Hepatocyte (in vitro differentiated cells): ENCODE results near the gene PADI4. TPM values are rescaled to one million over a fixed set of nuclear protein-coding genes. Genes with fewer than 3 reads are reported as not detected.
A peak's percentile ranks its signal among the peaks of the same experiment; 100 is the strongest.

Source experiments
- DNase-seq: peaks from one replicate; pipeline ENCODE4 v3.0.0-alpha.2; 2016; ENCODE audit warnings: low spot score
- H2AFZ ChIP-seq: fragments of 200-600 bp; sonication (generic); 2 replicates; pipeline ENCODE4 v1.6.0; 2016; ENCODE audit warnings: antibody characterized with exemption, mild to moderate bottlenecking
- H3K27ac ChIP-seq: fragments of 200-600 bp; sonication (generic); 2 replicates; pipeline ENCODE4 v1.5.1; 2016; ENCODE audit warnings: mild to moderate bottlenecking
- H3K27me3 ChIP-seq: fragments of 200-600 bp; sonication (generic); 2 replicates; pipeline ENCODE4 v1.6.1; 2016
- H3K36me3 ChIP-seq: fragments of 200-600 bp; sonication (generic); replicated peaks from 2 replicates; pipeline ENCODE4 v1.5.1; 2016; ENCODE audit warnings: low read depth; ENCODE audit not compliant: insufficient read depth
- H3K4me1 ChIP-seq: fragments of 200-600 bp; sonication (generic); 2 replicates; pipeline ENCODE4 v1.5.1; 2016; ENCODE audit warnings: mild to moderate bottlenecking, moderate library complexity; ENCODE audit not compliant: insufficient read depth
- H3K4me2 ChIP-seq: fragments of 200-600 bp; sonication (generic); 2 replicates; pipeline ENCODE4 v1.6.0; 2016
- H3K4me3 ChIP-seq: fragments of 200-600 bp; sonication (generic); 2 replicates; pipeline ENCODE4 v1.5.1; 2016; ENCODE audit warnings: mild to moderate bottlenecking
- H3K79me2 ChIP-seq: fragments of 200-600 bp; sonication (generic); 2 replicates; pipeline ENCODE4 v1.6.0; 2017; ENCODE audit warnings: mild to moderate bottlenecking
- H3K9me2 ChIP-seq: fragments of 200-600 bp; sonication (generic); replicated peaks from 2 replicates; pipeline ENCODE4 v1.6.0; 2017; ENCODE audit warnings: mild to moderate bottlenecking; ENCODE audit not compliant: insufficient read depth
- H3K9me3 ChIP-seq: fragments of 200-600 bp; sonication (generic); 2 replicates; pipeline ENCODE4 v1.5.1; 2016; ENCODE audit warnings: low read depth, mild to moderate bottlenecking
- H4K20me1 ChIP-seq: fragments of 200-600 bp; sonication (generic); 2 replicates; pipeline ENCODE4 v1.6.0; 2016; ENCODE audit warnings: mild to moderate bottlenecking; ENCODE audit not compliant: insufficient read depth, poor library complexity, severe bottlenecking
- EZH2 ChIP-seq: fragments of 200-600 bp; sonication (generic); IDR thresholded peaks from 2 replicates; pipeline ENCODE4 v1.6.1; 2016; ENCODE audit warnings: antibody characterized with exemption, mild to moderate bottlenecking, borderline replicate concordance
- EZH2phosphoT487 ChIP-seq: fragments of 200-600 bp; sonication (generic); IDR thresholded peaks from one replicate; pipeline ENCODE4 v1.6.1; 2018; ENCODE audit warnings: antibody characterized with exemption, mild to moderate bottlenecking, low read depth, moderate library complexity; ENCODE audit not compliant: unreplicated experiment, severe bottlenecking
- WGBS: methylation state at CpG from one replicate; pipeline ENCODE4 v1.1.6; 2016; ENCODE audit warnings: low lambda C conversion rate; ENCODE audit errors: missing lambda C conversion rate; 5-methylcytosine and 5-hydroxymethylcytosine counted together
- polyA plus RNA-seq: library from polyadenylated mRNA; unstranded; fragments of >200 nt; fragmentation: Nextera tagmentation; extraction: Ambion mirVana; gene quantifications from 2 replicates; pipeline ENCODE4 v1.2.1, GENCODE V29; 2016
- total RNA-seq: library from RNA; depleted of rRNA; stranded (reverse); fragments of >200 nt; gene quantifications from 2 replicates; pipeline ENCODE4 v1.2.3, GENCODE V29; 2014
- TF ChIP-seq, protein P1 (sequence below): fragments of 200-600 bp; sonication (generic); IDR thresholded peaks from 2 replicates; pipeline ENCODE4 v1.5.1; 2016; ENCODE audit warnings: antibody characterized with exemption, mild to moderate bottlenecking; ENCODE audit not compliant: poor library complexity

PADI4 gene
- total and polyA plus RNA-seq, 2 experiments from 2014 or later = not detected

DNA sequence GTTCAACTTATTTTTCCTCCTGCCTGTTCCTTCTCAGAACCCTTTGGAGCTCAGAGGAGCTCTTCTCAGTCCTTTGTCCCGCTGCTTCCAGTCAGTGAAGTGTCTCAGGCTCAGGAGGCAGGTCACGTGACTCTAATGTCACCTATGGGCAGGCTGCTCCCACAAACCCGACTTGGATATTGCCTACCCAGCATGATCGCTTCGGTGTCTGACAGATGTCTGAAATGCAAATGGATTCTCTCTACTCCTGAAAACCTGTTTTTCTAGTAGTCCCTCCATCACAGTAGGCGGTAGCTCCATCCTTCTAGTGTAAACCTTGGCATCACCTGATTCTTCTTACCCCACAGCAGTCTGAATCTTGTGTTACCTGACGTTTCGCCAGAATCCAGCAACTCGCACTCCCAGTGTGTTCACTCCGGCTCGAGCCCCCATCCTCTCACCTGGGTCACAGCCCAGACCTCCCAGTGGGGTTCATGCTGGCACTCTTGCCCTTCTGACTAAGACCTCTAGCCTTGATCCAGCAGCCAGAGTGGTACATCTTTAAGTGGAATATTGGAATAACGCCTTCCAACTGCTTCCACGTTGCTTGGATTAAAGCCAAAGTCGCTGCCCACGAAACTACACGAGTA lies 69.4 kb downstream of the PADI4 start:
- no peaks in the 10 kb centered on the region for H3K27me3 ChIP-seq
- 42% methylated on average over 16 of the region's 16 CpGs for WGBS
- no peaks in the 10 kb centered on the region for H3K36me3 ChIP-seq
- H3K9me3 ChIP-seq = no peaks in the 10 kb centered on the region
- H3K27ac ChIP-seq = no peak overlapping the region
- H3K79me2 ChIP-seq = no peaks in the 10 kb centered on the region
- H3K4me1 ChIP-seq = no peaks in the 10 kb centered on the region
- peak; percentile 35 for DNase-seq
- no peaks in the 10 kb centered on the region for H4K20me1 ChIP-seq
- H3K4me3 ChIP-seq = no peak overlapping the region
- H3K4me2 ChIP-seq = no peak overlapping the region
- TF ChIP-seq, protein P1, sequence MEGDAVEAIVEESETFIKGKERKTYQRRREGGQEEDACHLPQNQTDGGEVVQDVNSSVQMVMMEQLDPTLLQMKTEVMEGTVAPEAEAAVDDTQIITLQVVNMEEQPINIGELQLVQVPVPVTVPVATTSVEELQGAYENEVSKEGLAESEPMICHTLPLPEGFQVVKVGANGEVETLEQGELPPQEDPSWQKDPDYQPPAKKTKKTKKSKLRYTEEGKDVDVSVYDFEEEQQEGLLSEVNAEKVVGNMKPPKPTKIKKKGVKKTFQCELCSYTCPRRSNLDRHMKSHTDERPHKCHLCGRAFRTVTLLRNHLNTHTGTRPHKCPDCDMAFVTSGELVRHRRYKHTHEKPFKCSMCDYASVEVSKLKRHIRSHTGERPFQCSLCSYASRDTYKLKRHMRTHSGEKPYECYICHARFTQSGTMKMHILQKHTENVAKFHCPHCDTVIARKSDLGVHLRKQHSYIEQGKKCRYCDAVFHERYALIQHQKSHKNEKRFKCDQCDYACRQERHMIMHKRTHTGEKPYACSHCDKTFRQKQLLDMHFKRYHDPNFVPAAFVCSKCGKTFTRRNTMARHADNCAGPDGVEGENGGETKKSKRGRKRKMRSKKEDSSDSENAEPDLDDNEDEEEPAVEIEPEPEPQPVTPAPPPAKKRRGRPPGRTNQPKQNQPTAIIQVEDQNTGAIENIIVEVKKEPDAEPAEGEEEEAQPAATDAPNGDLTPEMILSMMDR = no peak
- no peak for TF ChIP-seq EZH2
- TF ChIP-seq EZH2phosphoT487 = no peak
- no peak overlapping the region for H2AFZ ChIP-seq
- H3K9me2 ChIP-seq = no peaks in the 10 kb centered on the region

DNA sequence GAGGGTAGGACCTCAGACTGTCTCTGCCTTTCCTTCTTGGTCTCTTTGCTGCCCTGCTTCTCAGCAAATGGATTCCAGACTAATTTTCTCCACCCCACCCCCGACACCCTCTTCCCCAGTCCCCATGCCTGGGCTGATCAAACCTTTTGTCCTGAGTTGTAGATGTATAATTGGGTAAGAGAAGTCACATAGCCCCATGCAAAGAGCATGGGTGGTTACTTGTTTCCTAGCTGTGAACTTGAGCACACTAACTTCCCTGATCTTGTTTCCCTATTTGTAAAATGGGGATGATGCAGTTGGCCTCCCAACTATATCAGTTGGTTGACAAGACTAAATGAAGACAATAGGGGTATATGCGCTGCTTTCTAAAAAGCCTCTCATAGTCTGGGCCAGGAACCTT lies 73.2 kb downstream of the PADI4 start:
- no peak overlapping the region for H3K4me3 ChIP-seq
- H3K27me3 ChIP-seq = no peaks in the 10 kb centered on the region
- no peaks in the 10 kb centered on the region for H3K79me2 ChIP-seq
- H2AFZ ChIP-seq = no peak overlapping the region
- H3K4me2 ChIP-seq = no peak overlapping the region
- 91% methylated on average over 2 of the region's 2 CpGs for WGBS
- no peaks in the 10 kb centered on the region for H3K9me3 ChIP-seq
- H3K36me3 ChIP-seq = no peaks in the 10 kb centered on the region
- no peak for DNase-seq
- no peaks in the 10 kb centered on the region for H3K9me2 ChIP-seq
- H3K4me1 ChIP-seq = no peaks in the 10 kb centered on the region
- no peak overlapping the region for H3K27ac ChIP-seq
- H4K20me1 ChIP-seq = no peaks in the 10 kb centered on the region
- TF ChIP-seq, protein P1 = no peak
- TF ChIP-seq EZH2 (no peak), EZH2phosphoT487 (no peak)

DNA sequence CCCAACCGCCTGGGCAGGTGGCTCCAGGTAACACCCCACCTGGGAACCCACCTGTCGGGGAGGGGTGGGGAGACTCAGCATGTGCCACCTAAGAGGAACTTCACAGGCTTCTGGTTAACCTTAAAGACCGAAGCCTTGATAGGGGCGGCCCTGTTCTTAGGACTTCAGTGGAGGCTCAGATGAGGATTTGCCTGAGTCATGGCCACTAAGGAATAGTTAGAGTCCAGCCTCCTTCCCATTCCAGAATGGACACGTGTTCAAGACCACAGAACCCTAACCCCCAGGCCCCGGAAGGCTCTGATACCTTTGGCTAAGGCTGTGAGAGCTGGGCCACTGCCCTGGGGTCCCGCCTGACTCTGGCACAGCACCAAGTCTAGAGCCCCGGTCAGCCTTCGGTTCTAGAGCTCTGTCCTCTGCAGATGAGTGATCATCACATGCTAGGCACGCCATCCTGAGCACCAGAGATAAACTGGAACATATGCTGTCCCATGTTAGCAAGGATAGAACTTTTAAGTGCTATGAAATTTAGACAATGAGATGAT lies 84.3 kb downstream of the PADI4 start:
- H3K27me3 ChIP-seq = no peaks in the 10 kb centered on the region
- no peaks in the 10 kb centered on the region for H3K4me1 ChIP-seq
- no peak overlapping the region for H2AFZ ChIP-seq
- no peak overlapping the region for H3K4me2 ChIP-seq
- no peaks in the 10 kb centered on the region for H3K9me2 ChIP-seq
- H3K9me3 ChIP-seq = no peaks in the 10 kb centered on the region
- no peaks in the 10 kb centered on the region for H4K20me1 ChIP-seq
- H3K36me3 ChIP-seq = no peaks in the 10 kb centered on the region
- H3K27ac ChIP-seq = no peak overlapping the region
- DNase-seq = no peak
- no peak overlapping the region for H3K4me3 ChIP-seq
- no peaks in the 10 kb centered on the region for H3K79me2 ChIP-seq
- WGBS = 83% methylated on average over 10 of the region's 10 CpGs
- no peak for TF ChIP-seq EZH2
- no peak for TF ChIP-seq EZH2phosphoT487
- TF ChIP-seq, protein P1 = no peak
